IMR-90 (cell line): ENCODE data around the gene RSPO4. TPM values are rescaled to one million over a fixed set of nuclear protein-coding genes. Genes with fewer than 3 reads are reported as not detected.

Experiments used
- ATAC-seq: fragments of 200-7000 bp; cut with Tn5 transposase; 2 replicates; pipeline ENCODE4 v1.9.1; 2020; ENCODE audit warnings: low read depth, mild to moderate bottlenecking, moderate library complexity
- BruUV-seq: library from RNA; stranded (reverse); fragments of 400-500 nt; replicated peaks from 2 replicates; lab custom pipeline; 2021; lab: Mats Ljungman, UMichigan
- CTCF ChIA-PET: fragments of 300-600 bp; formaldehyde crosslinking; extraction: SDS; loops from one replicate; lab custom pipeline; 2021; ENCODE audit warnings: antibody characterized with exemption; lab: Yijun Ruan, JAX
- POLR2A ChIA-PET: fragments of 300-600 bp; sonication (Branson Sonifier 250); formaldehyde crosslinking; loops from one replicate; lab custom pipeline; 2022; ENCODE audit warnings: antibody characterized with exemption; ENCODE audit not compliant: unreplicated experiment; lab: Charles Lee
- DNase-seq: peaks from one replicate; pipeline ENCODE4 v3.0.0; 2013
- H2AFZ ChIP-seq: replicated peaks from 2 replicates; pipeline ENCODE3; 2013; ENCODE audit warnings: low read length, mild to moderate bottlenecking; ENCODE audit not compliant: poor library complexity
- H2AK5ac ChIP-seq: 2 replicates; pipeline ENCODE4 v1.6.1; 2013; ENCODE audit warnings: low read depth, low read length, inconsistent platforms
- H2AK9ac ChIP-seq: replicated peaks from 2 replicates; pipeline ENCODE3; 2013; ENCODE audit warnings: mild to moderate bottlenecking, low read depth, low read length, moderate library complexity; ENCODE audit not compliant: poor library complexity
- H2BK120ac ChIP-seq: 2 replicates; pipeline ENCODE4 v1.6.1; 2013; ENCODE audit warnings: low read depth, low read length, inconsistent platforms
- H2BK15ac ChIP-seq: 3 replicates; pipeline ENCODE4 v1.6.1; 2013; ENCODE audit warnings: low read depth, low read length, inconsistent platforms
- H2BK20ac ChIP-seq: 2 replicates; pipeline ENCODE4 v1.6.1; 2013; ENCODE audit warnings: low read depth, mild to moderate bottlenecking, inconsistent platforms, low read length, moderate library complexity
- H2BK5ac ChIP-seq: 2 replicates; pipeline ENCODE4 v1.6.1; 2013; ENCODE audit warnings: mild to moderate bottlenecking, low read depth, low read length, inconsistent platforms; ENCODE audit not compliant: poor library complexity, severe bottlenecking
- H3K14ac ChIP-seq: replicated peaks from 2 replicates; pipeline ENCODE4 v1.6.1; 2013; ENCODE audit warnings: low read depth, low read length, inconsistent platforms
- H3K18ac ChIP-seq: 2 replicates; pipeline ENCODE4 v1.6.1; 2013; ENCODE audit warnings: low read depth, low read length, control low read depth
- H3K23ac ChIP-seq: 2 replicates; pipeline ENCODE4 v1.6.1; 2013; ENCODE audit warnings: low read depth, low read length, inconsistent platforms
- H3K27ac ChIP-seq: 2 replicates; pipeline ENCODE4 v1.5.1; 2013; ENCODE audit warnings: mild to moderate bottlenecking, control low read depth, low read length; ENCODE audit not compliant: insufficient read depth
- H3K27me3 ChIP-seq: 2 replicates; pipeline ENCODE4 v1.6.1; 2013; ENCODE audit warnings: low read length; ENCODE audit not compliant: control insufficient read depth, insufficient read depth
- H3K36me3 ChIP-seq: 2 replicates; pipeline ENCODE4 v1.6.1; 2013; ENCODE audit warnings: low read length, mixed read lengths; ENCODE audit not compliant: control insufficient read depth, insufficient read depth
- H3K4ac ChIP-seq: 2 replicates; pipeline ENCODE4 v1.6.1; 2013; ENCODE audit warnings: low read depth, low read length, inconsistent platforms
- H3K4me1 ChIP-seq: 2 replicates; pipeline ENCODE4 v1.6.1; 2013; ENCODE audit warnings: low read length, mixed read lengths; ENCODE audit not compliant: control insufficient read depth, insufficient read depth
- H3K4me2 ChIP-seq: 2 replicates; pipeline ENCODE4 v1.6.1; 2013; ENCODE audit warnings: low read depth, mild to moderate bottlenecking, control low read depth, low read length, moderate library complexity
- H3K4me3 ChIP-seq: 2 replicates; pipeline ENCODE4 v1.5.1; 2013; ENCODE audit warnings: low read depth, mild to moderate bottlenecking, control low read depth, low read length, moderate library complexity; ENCODE audit not compliant: insufficient read depth
- H3K56ac ChIP-seq: 2 replicates; pipeline ENCODE4 v1.6.1; 2013; ENCODE audit warnings: low read length, inconsistent platforms; ENCODE audit not compliant: insufficient read depth; ENCODE audit errors: extremely low read depth
- H3K79me1 ChIP-seq, 2 experiments: 2 replicates each; pipeline ENCODE4 v1.6.1; 2013; ENCODE audit warnings: low read length in 2 of 2, inconsistent platforms in 1 of 2, low read depth in 1 of 2
- H3K9ac ChIP-seq: 2 replicates; pipeline ENCODE4 v1.6.1; 2013; ENCODE audit warnings: low read depth, low read length, control low read depth
- H3K9me1 ChIP-seq: 2 replicates; pipeline ENCODE4 v1.6.1; 2013; ENCODE audit warnings: low read length, inconsistent platforms; ENCODE audit not compliant: insufficient read depth
- H3K9me3 ChIP-seq: 2 replicates; pipeline ENCODE4 v1.6.1; 2013; ENCODE audit warnings: low read length; ENCODE audit not compliant: control insufficient read depth, insufficient read depth
- H4K20me1 ChIP-seq: 2 replicates; pipeline ENCODE4 v1.6.1; 2013; ENCODE audit warnings: low read length, inconsistent platforms; ENCODE audit not compliant: insufficient read depth
- H4K5ac ChIP-seq: 2 replicates; pipeline ENCODE4 v1.6.1; 2013; ENCODE audit warnings: mild to moderate bottlenecking, low read depth, low read length, control low read depth
- H4K8ac ChIP-seq, 2 experiments: 2 replicates each; pipeline ENCODE4 v1.6.1; 2013; ENCODE audit warnings: low read depth in 2 of 2, low read length in 2 of 2, control low read depth in 1 of 2, inconsistent platforms in 1 of 2
- H4K91ac ChIP-seq: 2 replicates; pipeline ENCODE4 v1.6.1; 2013; ENCODE audit warnings: low read depth, low read length, inconsistent platforms; ENCODE audit not compliant: insufficient read depth
- BHLHE40 ChIP-seq: fragments of 150-350 bp; IDR thresholded peaks from 2 replicates; pipeline ENCODE4 v1.6.1; 2016; ENCODE audit warnings: mild to moderate bottlenecking, low read depth, low read length
- CEBPB ChIP-seq: IDR thresholded peaks from 2 replicates; pipeline ENCODE4 v1.6.1; 2012; ENCODE audit warnings: low read depth, low read length, improper control_type of control experiment
- FOS ChIP-seq: fragments of 150-350 bp; IDR thresholded peaks from 2 replicates; pipeline ENCODE4 v1.6.1; 2016; ENCODE audit warnings: low read depth, low read length
- MAFK ChIP-seq: IDR thresholded peaks from 2 replicates; pipeline ENCODE4 v1.6.1; 2012; ENCODE audit warnings: low read depth, low read length, improper control_type of control experiment
- MAZ ChIP-seq: IDR thresholded peaks from 2 replicates; pipeline ENCODE4 v1.6.1; 2012; ENCODE audit warnings: low read depth, mild to moderate bottlenecking, low read length, improper control_type of control experiment, moderate library complexity, borderline replicate concordance
- MXI1 ChIP-seq: IDR thresholded peaks from 2 replicates; pipeline ENCODE4 v1.6.1; 2012; ENCODE audit warnings: low read depth, mild to moderate bottlenecking, low read length, moderate library complexity, borderline replicate concordance
- NFE2L2 ChIP-seq: fragments of 150-350 bp; IDR thresholded peaks from 2 replicates; pipeline ENCODE4 v1.6.1; 2016; ENCODE audit warnings: low read depth, mild to moderate bottlenecking, low read length
- POLR2A ChIP-seq: IDR thresholded peaks from 2 replicates; pipeline ENCODE4 v1.6.1; 2012; ENCODE audit warnings: mild to moderate bottlenecking, low read depth, low read length
- SMC3 ChIP-seq: fragments of 150-350 bp; IDR thresholded peaks from 2 replicates; pipeline ENCODE4 v1.6.1; 2016; ENCODE audit warnings: low read depth, mild to moderate bottlenecking, antibody characterized with exemption, low read length, moderate library complexity
- WGBS, 2 experiments: methylation state at CpG; one replicate each; pipeline versions ENCODE4 v1.1.5 to v1.1.7; 2013; ENCODE audit warnings: missing lambda C conversion rate in 2 of 2; ENCODE audit not compliant: insufficient read length in 1 of 2; ENCODE audit errors: extremely low coverage in 2 of 2; 5-methylcytosine and 5-hydroxymethylcytosine counted together
- dilution Hi-C: fragments of 300-500 bp; cut with HindIII; formaldehyde crosslinking; loops from one replicate; pipeline ENCODE4 v1.14.3; 2018; ENCODE audit warnings: low sequenced_read_pairs; ENCODE audit not compliant: unreplicated experiment
- in situ Hi-C: fragments of 300-500 bp; cut with MboI; formaldehyde crosslinking; loops from 3 replicates; pipeline ENCODE4 v1.14.3; 2019; ENCODE audit warnings: low sequenced_read_pairs, inconsistent platforms, mixed read lengths
- intact Hi-C: fragments of 100-400 bp; cut with micrococcal nuclease; formaldehyde crosslinking; loops from 2 replicates; pipeline ENCODE4 v1.10.0; 2022
- polyA plus RNA-seq, 3 experiments: library from polyadenylated mRNA; depleted of rRNA; stranded (reverse); fragments of >200 nt; gene quantifications; 2 replicates each; pipeline ENCODE4 v1.2.3, GENCODE V29; 2012; ENCODE audit warnings: low replicate concordance in 1 of 3
- total RNA-seq: library from RNA; depleted of rRNA; stranded (reverse); fragments of >200 nt; gene quantifications from 2 replicates; pipeline ENCODE4 v1.2.3, GENCODE V29; 2012
- TF ChIP-seq, protein P1 (sequence below): conservative IDR thresholded peaks from 2 replicates; pipeline ENCODE4 v1.5.1; 2012; ENCODE audit warnings: mild to moderate bottlenecking, low read depth, low read length, improper control_type of control experiment
- TF ChIP-seq, protein P2 (sequence below): fragments of 150-350 bp; IDR thresholded peaks from 2 replicates; pipeline ENCODE4 v1.6.1; 2017; ENCODE audit warnings: mild to moderate bottlenecking, antibody characterized with exemption, low read length, low read depth

Gene RSPO4
- total and polyA plus RNA-seq, 2 of the 4 experiments (the other 2 are of a cell fraction), result not detected

DNA sequence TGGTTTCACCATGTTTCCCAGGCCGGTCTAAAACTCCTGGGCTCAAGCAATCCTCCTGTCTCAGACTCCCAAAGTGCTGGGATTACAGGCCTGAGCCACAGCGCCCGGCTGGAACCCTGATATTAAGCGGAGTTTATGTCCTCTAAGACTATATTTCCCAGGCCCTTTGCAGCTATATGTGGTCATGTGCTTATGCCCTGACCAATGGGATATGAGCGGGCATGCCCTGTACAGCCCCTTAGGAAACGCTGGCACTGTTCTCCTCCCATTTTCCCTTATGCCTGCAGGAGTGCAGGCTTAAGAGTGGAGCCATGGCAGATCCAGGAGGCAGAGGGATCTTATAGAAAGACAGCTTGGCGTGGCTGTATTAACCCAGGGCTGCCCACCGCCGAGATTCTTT, 29.9 kb downstream of the RSPO4 start:
- ATAC-seq, result no peak
- Histone ChIP-seq H2AFZ (no peak overlapping the region), H3K4me3 (no peak overlapping the region), H4K8ac (no peak overlapping the region), H3K18ac (no peak overlapping the region), H3K9me1 (no peaks in the 10 kb centered on the region), H3K4me1 (no peaks in the 10 kb centered on the region), H2BK20ac (no peak overlapping the region), H4K5ac (no peak overlapping the region), H2BK15ac (no peak overlapping the region), H3K9ac (no peak overlapping the region), H4K20me1 (no peaks in the 10 kb centered on the region), H2BK5ac (no peak overlapping the region), H2AK9ac (no peak overlapping the region), H3K36me3 (no peaks in the 10 kb centered on the region), H3K23ac (no peak overlapping the region), H2AK5ac (no peak overlapping the region), H3K4ac (no peak overlapping the region), H3K79me1 (no peaks in the 10 kb centered on the region), H3K4me2 (no peak overlapping the region), H2BK120ac (no peak overlapping the region), H3K27me3 (peaks cover 2% of the 10 kb centered on the region; the same call in 1 of the 2 replicates), H3K27ac (no peak overlapping the region), H3K56ac (no peak overlapping the region), H3K14ac (no peak overlapping the region), H4K91ac (no peak overlapping the region), H3K9me3 (no peaks in the 10 kb centered on the region)
- no peak for DNase-seq
- 80% methylated on average over 1 of the region's 9 CpGs; no CpG with 5 or more reads in 1 of the 2 experiments for WGBS, 2 experiments
- CTCF ChIA-PET, result no interaction called here
- in situ Hi-C loops, result no loop called here
- dilution Hi-C loops, result no loop called here
- TF ChIP-seq MXI1 (no peak), SMC3 (no peak), FOS (no peak), CEBPB (no peak), BHLHE40 (no peak), POLR2A (no peak), MAZ (no peak), MAFK (no peak), NFE2L2 (no peak)
- TF ChIP-seq, protein P1, sequence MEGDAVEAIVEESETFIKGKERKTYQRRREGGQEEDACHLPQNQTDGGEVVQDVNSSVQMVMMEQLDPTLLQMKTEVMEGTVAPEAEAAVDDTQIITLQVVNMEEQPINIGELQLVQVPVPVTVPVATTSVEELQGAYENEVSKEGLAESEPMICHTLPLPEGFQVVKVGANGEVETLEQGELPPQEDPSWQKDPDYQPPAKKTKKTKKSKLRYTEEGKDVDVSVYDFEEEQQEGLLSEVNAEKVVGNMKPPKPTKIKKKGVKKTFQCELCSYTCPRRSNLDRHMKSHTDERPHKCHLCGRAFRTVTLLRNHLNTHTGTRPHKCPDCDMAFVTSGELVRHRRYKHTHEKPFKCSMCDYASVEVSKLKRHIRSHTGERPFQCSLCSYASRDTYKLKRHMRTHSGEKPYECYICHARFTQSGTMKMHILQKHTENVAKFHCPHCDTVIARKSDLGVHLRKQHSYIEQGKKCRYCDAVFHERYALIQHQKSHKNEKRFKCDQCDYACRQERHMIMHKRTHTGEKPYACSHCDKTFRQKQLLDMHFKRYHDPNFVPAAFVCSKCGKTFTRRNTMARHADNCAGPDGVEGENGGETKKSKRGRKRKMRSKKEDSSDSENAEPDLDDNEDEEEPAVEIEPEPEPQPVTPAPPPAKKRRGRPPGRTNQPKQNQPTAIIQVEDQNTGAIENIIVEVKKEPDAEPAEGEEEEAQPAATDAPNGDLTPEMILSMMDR, result no peak
- TF ChIP-seq, protein P2, sequence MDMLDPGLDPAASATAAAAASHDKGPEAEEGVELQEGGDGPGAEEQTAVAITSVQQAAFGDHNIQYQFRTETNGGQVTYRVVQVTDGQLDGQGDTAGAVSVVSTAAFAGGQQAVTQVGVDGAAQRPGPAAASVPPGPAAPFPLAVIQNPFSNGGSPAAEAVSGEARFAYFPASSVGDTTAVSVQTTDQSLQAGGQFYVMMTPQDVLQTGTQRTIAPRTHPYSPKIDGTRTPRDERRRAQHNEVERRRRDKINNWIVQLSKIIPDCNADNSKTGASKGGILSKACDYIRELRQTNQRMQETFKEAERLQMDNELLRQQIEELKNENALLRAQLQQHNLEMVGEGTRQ, result no peak
- intact Hi-C loops, result no loop called here
- POLR2A ChIA-PET, result no interaction called here
- BruUV-seq, result no TSS peak
